ENCODE measurements around the gene HLF. TPM values are rescaled to one million over a fixed set of nuclear protein-coding genes. Genes with fewer than 3 reads are reported as not detected.

Gene HLF
- total RNA-seq, 6 donors from 2014 or later = 19.9 to 45.1 (median 26.1) TPM

- H3K4me3 ChIP-seq = no peak overlapping the region
- no peak for ATAC-seq (ENCODE audit: low FRiP score in 2 of 2)
- no peaks in the 10 kb centered on the region for H3K9me3 ChIP-seq
- H3K4me1 ChIP-seq = peaks cover 0 to 8% (median 3%) of the 10 kb centered on the region in 4 donors
- no peak for DNase-seq
- no peaks in the 10 kb centered on the region for H3K36me3 ChIP-seq
- TF ChIP-seq POLR2A (IDR thresholded peaks at IDR 0.05) (no peak), POLR2AphosphoS5 (IDR thresholded peaks at IDR 0.05) (no peak), EP300 (IDR thresholded peaks at IDR 0.05) (no peak)
- H3K27ac ChIP-seq = no peak overlapping the region
- 92 to 95% methylated on average over 1 of the region's 1 CpG for WGBS, 2 donors
- no peaks in the 10 kb centered on the region for H3K27me3 ChIP-seq
These were observed 80.4 kb downstream of the HLF start for GRCh38 chr17:55345132-55345531.

- WGBS, 2 donors = 94 to 100% methylated on average over 1 of the region's 1 CpG
- Histone ChIP-seq H3K9me3 (no peaks in the 10 kb centered on the region), H3K27me3 (no peaks in the 10 kb centered on the region), H3K4me1 (peaks cover 0 to 8% (median 3%) of the 10 kb centered on the region in 4 donors), H3K36me3 (no peaks in the 10 kb centered on the region), H3K27ac (no peak overlapping the region), H3K4me3 (no peak overlapping the region)
- TF ChIP-seq EP300 (IDR thresholded peaks at IDR 0.05) (no peak), CTCF (IDR thresholded peaks at IDR 0.05) (no peak), POLR2AphosphoS5 (IDR thresholded peaks at IDR 0.05) (no peak), POLR2A (IDR thresholded peaks at IDR 0.05) (no peak)
- no peak for DNase-seq
- ATAC-seq (ENCODE audit: low FRiP score in 2 of 2) = no peak
These were observed 81.9 kb downstream of the HLF start for GRCh38 chr17:55346658-55347057.

- Histone ChIP-seq H3K4me3 (no peak overlapping the region), H3K9me3 (no peaks in the 10 kb centered on the region), H3K27me3 (no peaks in the 10 kb centered on the region), H3K27ac (no peak overlapping the region), H3K36me3 (no peaks in the 10 kb centered on the region), H3K4me1 (peaks cover 0 to 8% (median 3%) of the 10 kb centered on the region in 4 donors)
- ATAC-seq (ENCODE audit: low FRiP score in 2 of 2) (no peak), DNase-seq (no peak)
- WGBS, 2 donors = 96 to 100% methylated on average over 2 of the region's 2 CpGs
- TF ChIP-seq POLR2AphosphoS5 (IDR thresholded peaks at IDR 0.05) = no peak
- no peak for TF ChIP-seq EP300 (IDR thresholded peaks at IDR 0.05)
- TF ChIP-seq POLR2A (IDR thresholded peaks at IDR 0.05) = no peak
- no peak for TF ChIP-seq CTCF (IDR thresholded peaks at IDR 0.05)
These were observed 82.6 kb downstream of the HLF start for GRCh38 chr17:55347341-55347740.

- 15 to 16% methylated on average over 10 of the region's 10 CpGs for WGBS, 2 donors
- no peaks in the 10 kb centered on the region for H3K27me3 ChIP-seq
- no peak overlapping the region for H3K27ac ChIP-seq
- TF ChIP-seq POLR2A (IDR thresholded peaks at IDR 0.05) (no peak), CTCF (IDR thresholded peaks at IDR 0.05) (peak; percentile 32 to 71 (median 64))
- ATAC-seq (ENCODE audit: low FRiP score in 2 of 2) = peak in 1 of 2 donors; percentile 81
- no peaks in the 10 kb centered on the region for H3K36me3 ChIP-seq
- H3K4me3 ChIP-seq = no peak overlapping the region
- peak in 1 of 2 donors; percentile 49 for DNase-seq
- peaks cover 0 to 8% (median 3%) of the 10 kb centered on the region in 4 donors for H3K4me1 ChIP-seq
- H3K9me3 ChIP-seq = no peaks in the 10 kb centered on the region
These were observed 84.1 kb downstream of the HLF start for GRCh38 chr17:55348749-55349354.

- no peak for TF ChIP-seq CTCF (IDR thresholded peaks at IDR 0.05)
- H3K4me1 ChIP-seq = peaks cover 0 to 8% (median 3%) of the 10 kb centered on the region in 4 donors
- H3K4me3 ChIP-seq = no peak overlapping the region
- no peaks in the 10 kb centered on the region for H3K27me3 ChIP-seq
- WGBS, 2 donors = 32 to 58% methylated on average over 2 of the region's 2 CpGs
- DNase-seq (no peak), ATAC-seq (ENCODE audit: low FRiP score in 2 of 2) (no peak)
- no peaks in the 10 kb centered on the region for H3K9me3 ChIP-seq
- no peaks in the 10 kb centered on the region for H3K36me3 ChIP-seq
- no peak overlapping the region for H3K27ac ChIP-seq
These were observed 86.1 kb downstream of the HLF start for GRCh38 chr17:55350825-55351205.

Measured in upper lobe of left lung (tissue), 6 donors.